HCEC 1CT (cell line): ENCODE data around the gene NOX1.
"Not testable (repeated sequence)": the region's sequence is repeated elsewhere in the genome, so short reads cannot be mapped to it uniquely, and the experiment has no call there.

Experiments
- DNase-seq: peaks from one replicate; pipeline ENCODE4 v3.0.0-alpha.2; 2017

The NOX1 gene

DNA sequence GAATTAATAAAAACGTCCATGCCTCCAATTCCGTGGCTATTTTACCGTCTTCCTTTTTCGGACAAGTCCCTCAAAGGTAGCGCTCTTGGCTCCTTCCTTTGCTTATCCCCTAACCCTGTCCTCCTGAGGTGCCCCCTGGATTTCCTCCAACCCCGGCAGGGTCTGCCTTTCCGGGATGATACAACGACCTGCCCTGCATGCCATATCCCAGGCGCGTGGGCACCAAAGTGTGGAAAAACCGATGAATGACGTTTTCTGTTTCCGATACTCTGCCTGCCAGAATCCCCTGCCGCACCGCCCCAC, 54.7 kb downstream of the NOX1 start:
- no peak for DNase-seq

DNA sequence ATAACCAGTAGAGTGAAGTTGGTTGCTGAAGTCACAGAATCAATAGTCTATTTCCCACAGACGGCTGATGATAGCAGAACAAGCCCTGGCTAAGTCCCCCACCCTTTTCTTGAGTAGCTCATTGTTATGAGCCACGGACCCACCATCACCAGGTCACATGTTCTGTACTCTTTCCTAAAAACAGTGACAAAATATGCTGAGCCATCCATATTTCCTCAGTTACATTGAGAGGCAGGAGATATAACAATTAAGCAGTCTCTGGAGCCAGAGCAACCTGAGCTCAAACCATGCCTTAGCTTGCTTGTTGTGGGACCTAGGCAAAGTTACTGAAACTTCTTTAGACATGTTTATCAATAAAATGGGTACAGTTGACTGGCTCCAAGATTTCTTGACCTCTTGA, 56.8 kb downstream of the NOX1 start:
- no peak for DNase-seq

DNA sequence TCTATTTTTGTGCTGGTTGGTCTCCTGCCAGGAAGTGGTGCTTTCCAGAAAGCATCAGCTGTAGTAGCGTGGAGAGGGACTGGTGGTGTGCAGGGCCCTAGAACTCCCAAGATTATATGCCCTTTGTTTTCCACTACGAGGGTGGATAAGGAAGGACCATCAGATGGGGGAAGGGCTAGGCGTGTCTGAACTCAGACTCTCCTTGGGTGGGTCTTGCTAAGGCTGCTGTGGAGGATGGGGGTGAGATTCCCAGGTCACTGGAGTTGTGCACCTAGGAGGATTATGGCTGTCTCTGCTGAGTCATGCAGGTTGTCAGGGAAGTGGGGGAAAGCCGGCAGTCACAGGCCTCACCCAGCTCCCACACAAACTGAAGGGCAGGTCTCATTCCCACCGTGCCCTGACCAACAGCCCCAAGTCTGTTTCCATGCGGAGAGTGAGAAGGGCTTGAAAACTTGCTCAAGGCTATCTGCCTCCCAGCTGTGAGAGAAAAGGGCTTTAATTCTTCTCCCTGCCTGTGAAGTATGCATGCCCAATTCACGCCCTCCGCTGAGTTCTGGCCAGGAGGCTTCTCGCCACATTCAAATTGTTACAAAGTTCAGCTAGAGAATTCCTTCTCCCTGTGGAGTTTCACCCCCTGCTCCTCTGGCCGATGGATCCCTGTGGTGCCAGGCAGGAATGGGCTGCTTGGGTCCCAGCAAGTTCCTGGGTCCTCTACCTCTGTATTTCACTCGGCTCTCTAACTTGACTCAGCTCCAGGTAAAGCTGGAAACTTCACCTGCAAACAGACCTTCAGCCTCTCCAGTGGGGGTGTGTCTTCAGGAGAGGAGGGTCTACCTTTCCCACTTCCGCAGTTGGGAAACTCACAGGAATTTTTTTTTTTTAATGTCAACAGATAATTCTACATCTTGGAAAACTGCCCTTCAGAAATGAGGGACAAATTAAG, 61.7 kb downstream of the NOX1 start:
- no peak for DNase-seq

DNA sequence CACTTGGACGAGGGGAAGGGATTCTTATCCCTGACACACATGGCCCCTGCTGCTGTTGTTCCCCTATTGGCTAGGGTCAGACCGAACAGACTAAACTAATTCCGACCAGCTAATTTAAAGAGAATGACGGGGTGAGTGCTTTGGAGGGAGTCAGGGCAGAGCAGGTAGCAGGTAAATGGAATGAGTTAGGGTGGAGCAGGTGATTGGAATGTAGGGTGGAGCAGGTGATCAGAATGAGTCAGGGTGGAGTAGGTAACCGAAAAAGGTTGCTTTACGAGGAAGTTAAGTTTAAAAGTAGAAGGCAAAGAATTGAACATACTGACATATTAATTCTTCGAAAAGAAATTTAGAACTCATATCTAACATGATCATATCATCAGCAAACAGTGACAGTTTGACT, 65.9 kb downstream of the NOX1 start:
- DNase-seq, result not testable (repeated sequence)

DNA sequence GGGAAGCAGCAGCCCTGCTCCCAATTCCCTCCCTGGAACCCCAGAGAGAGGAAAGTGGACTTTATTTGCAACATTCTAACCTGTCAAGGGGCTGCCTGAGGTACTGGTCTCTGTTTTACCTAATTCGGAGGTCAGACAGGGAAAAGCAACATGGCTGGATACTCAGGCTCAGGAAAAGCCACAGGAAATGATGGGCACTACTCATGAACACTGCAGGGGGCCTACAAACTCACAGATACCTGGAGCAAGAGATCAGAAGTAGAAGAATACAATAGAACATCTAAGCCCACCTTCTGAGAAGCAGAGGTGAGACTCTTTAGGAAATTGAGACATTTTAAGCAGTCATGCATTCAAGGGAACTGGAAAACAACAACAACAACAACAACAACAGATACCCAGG, 69.4 kb downstream of the NOX1 start:
- no peak for DNase-seq

DNA sequence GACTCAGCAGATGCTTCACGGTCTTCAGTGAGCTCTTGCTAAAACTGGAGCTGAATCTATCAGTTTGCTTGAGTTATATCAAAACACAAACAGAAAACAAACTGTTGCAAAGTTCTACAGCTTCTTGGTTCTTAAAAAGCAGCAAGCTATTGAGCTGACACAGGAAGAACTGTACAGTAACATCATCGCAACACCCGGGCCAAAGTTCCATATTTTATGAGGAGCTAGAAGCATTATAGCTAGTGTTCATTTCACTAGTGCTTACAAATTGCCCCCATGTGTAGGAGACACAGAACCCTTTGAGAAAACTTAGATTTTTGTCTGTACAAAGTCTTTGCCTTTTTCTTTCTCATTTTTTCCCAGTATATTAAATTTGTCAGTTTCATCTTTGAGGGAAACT, 71.3 kb downstream of the NOX1 start:
- DNase-seq, result no peak

DNA sequence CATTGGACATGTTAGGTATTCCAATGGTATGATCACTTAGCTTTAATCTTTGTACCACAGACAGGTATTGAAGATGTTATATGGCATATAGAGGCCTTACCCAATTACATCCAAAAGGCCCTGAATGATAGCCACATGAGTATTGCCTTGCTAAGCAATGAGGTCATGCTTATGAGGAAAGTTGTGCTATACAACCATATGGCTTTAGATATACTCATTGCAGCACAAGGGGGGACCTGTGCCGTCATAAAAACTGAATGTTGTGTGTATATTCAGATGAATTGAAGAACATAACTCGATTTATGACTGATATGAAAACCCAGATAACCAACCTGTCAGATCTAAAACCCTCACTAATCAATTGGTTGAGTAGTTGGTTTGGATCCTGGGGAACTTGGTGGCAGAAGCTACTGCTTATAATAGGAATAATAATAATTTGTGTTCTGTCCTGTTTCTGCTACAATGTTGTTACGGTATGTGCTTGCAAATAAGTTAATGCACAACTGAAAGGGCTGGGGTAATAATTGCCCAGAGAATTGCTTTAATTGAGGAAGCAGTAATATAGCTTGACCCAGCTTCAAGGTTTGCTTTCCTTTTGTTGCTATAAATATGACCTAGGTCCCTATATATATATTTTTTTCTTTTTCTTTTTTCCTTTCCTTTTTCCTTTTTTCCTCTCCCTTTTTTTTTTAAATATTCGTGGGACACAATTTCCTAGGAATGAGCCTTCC, 75.5 kb downstream of the NOX1 start:
- no peak for DNase-seq

DNA sequence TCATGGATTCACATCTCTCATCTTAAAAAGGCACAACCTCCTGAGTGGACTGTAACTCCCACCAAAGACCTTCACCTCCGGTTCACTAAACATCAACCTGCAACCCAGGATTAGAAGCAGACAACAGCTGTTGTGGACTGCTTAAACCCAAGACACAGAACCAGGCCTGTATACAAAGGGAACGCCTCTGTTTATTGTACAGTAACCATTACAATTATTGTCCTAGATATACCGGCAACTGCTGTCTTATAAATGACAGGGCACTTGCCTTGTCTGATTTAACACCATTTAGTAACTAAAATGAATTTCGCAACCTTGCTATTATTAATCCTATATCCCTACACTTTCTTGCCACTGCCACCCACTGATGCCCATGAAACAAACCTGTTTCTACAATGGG, 76.8 kb downstream of the NOX1 start:
- no peak for DNase-seq

DNA sequence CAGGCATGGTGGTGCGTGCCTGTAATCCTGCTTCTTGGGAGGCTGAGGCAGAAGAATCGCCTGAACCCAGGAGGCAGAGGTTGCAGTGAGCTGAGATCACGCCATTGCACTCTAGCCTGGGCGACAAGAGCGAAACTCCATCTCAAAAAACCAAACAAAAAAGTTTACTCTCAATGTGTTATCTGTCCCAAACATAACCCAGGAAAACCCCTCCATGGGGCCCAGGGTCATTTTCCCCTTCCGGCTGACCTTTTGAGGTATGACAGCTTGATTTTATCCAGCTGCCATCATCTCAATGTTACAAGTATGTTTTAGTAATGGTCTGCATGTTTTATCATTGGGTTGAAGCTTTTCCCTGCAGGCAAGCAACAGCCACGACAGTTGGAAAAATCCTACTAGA, 77.8 kb downstream of the NOX1 start:
- not testable (repeated sequence) for DNase-seq
